ENCODE results near the gene CDH4.

Gene CDH4

GRCh38 chr20:61289166-61289565 lies 37.1 kb downstream of the CDH4 start:
- Histone ChIP-seq H3K4me3 (ENCODE audit: low read depth in 1 of 2, low read length in 1 of 2) (no peak overlapping the region), H3K27me3 (no peaks in the 10 kb centered on the region), H3K4me1 (ENCODE audit: control insufficient read depth in 1 of 2, insufficient read depth in 1 of 2, low read depth in 1 of 2, low read length in 1 of 2) (no peaks in the 10 kb centered on the region), H3K9me3 (no peaks in the 10 kb centered on the region), H3K36me3 (no peaks in the 10 kb centered on the region), H3K27ac (no peak overlapping the region)
- TF ChIP-seq CTCF (IDR thresholded peaks at IDR 0.05), result no peak

- Histone ChIP-seq H3K9me3 (no peaks in the 10 kb centered on the region), H3K36me3 (no peaks in the 10 kb centered on the region), H3K4me3 (ENCODE audit: low read depth in 1 of 2, low read length in 1 of 2) (no peak overlapping the region), H3K27ac (no peak overlapping the region), H3K27me3 (no peaks in the 10 kb centered on the region), H3K4me1 (ENCODE audit: control insufficient read depth in 1 of 2, insufficient read depth in 1 of 2, low read depth in 1 of 2, low read length in 1 of 2) (no peaks in the 10 kb centered on the region)
- no peak for TF ChIP-seq CTCF (IDR thresholded peaks at IDR 0.05)
These were observed 38.7 kb downstream of the CDH4 start for GRCh38 chr20:61290721-61291120.

GRCh38 chr20:61291166-61291829 lies 39.2 kb downstream of the CDH4 start:
- H3K27ac ChIP-seq, result no peak overlapping the region
- H3K4me1 ChIP-seq (ENCODE audit: control insufficient read depth in 1 of 2, insufficient read depth in 1 of 2, low read depth in 1 of 2, low read length in 1 of 2), result no peaks in the 10 kb centered on the region
- H3K27me3 ChIP-seq, result no peaks in the 10 kb centered on the region
- no peak for TF ChIP-seq CTCF (IDR thresholded peaks at IDR 0.05)
- no peaks in the 10 kb centered on the region for H3K9me3 ChIP-seq
- H3K36me3 ChIP-seq, result no peaks in the 10 kb centered on the region
- H3K4me3 ChIP-seq (ENCODE audit: low read depth in 1 of 2, low read length in 1 of 2), result no peak overlapping the region

GRCh38 chr20:61292391-61292790 lies 40.3 kb downstream of the CDH4 start:
- H3K4me3 ChIP-seq (ENCODE audit: low read depth in 1 of 2, low read length in 1 of 2), result no peak overlapping the region

GRCh38 chr20:61292821-61293612 lies 41.0 kb downstream of the CDH4 start:
- H3K27ac ChIP-seq, result no peak overlapping the region
- H3K36me3 ChIP-seq, result no peaks in the 10 kb centered on the region
- H3K4me3 ChIP-seq (ENCODE audit: low read depth in 1 of 2, low read length in 1 of 2), result no peak overlapping the region
- no peaks in the 10 kb centered on the region for H3K27me3 ChIP-seq
- no peak for TF ChIP-seq CTCF (IDR thresholded peaks at IDR 0.05)
- H3K9me3 ChIP-seq, result no peaks in the 10 kb centered on the region
- H3K4me1 ChIP-seq (ENCODE audit: control insufficient read depth in 1 of 2, insufficient read depth in 1 of 2, low read depth in 1 of 2, low read length in 1 of 2), result no peaks in the 10 kb centered on the region

More at GRCh38 chr20:61292391-61292790, 40.3 kb downstream of the CDH4 start:
- no peaks in the 10 kb centered on the region for H3K27me3 ChIP-seq
- no peak overlapping the region for H3K27ac ChIP-seq
- no peak for TF ChIP-seq CTCF (IDR thresholded peaks at IDR 0.05)
- no peaks in the 10 kb centered on the region for H3K9me3 ChIP-seq
- H3K36me3 ChIP-seq, result no peaks in the 10 kb centered on the region
- H3K4me1 ChIP-seq (ENCODE audit: control insufficient read depth in 1 of 2, insufficient read depth in 1 of 2, low read depth in 1 of 2, low read length in 1 of 2), result no peaks in the 10 kb centered on the region
